ENCODE measurements around the gene CLIC4. TPM values are rescaled to one million over a fixed set of nuclear protein-coding genes. Genes with fewer than 3 reads are reported as not detected.
A peak's percentile ranks its signal among the peaks of the same experiment; 100 is the strongest.

CLIC4 gene
- polyA plus RNA-seq, 3 donors = 9.7 to 38.1 (median 24.6) TPM

DNA sequence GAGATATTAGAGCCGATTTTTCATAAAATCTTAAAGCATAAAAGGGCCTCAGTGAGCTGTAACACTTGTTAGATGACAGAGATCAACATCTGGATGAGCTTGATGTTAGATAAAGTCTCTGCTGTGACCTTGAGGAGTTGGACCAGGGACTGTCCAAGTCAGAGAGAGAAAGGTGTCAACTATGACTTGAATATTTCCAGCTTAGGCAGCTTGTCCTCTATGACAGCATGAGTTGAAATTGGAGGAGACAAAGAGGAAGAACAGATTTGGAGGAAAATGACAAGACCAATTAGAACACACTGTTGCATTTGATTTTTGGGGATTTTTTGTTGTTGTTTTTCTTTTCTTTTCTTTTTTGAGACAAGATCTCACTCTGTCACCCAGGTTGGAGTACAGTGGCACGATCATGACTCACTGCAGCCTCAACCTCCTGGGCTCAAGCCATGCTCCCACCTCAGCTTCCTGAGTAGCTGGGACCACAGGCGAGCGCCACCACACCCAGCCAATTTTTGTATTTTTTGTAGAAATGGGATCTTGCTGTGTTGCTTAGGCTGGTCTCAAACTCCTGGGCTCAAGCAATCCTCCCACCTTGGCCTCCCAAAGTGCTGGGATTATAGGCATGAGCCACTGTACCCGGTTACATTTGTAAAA, 35.3 kb upstream of the CLIC4 start:
- peaks cover 42 to 47% of the 10 kb centered on the region in 2 donors for H3K4me1 ChIP-seq (ENCODE audit: control insufficient read depth in 1 of 2, insufficient read depth in 2 of 2, low read length in 2 of 2)
- H3K9me3 ChIP-seq (replicated peaks in 1 of 2; ENCODE audit: control insufficient read depth in 1 of 2, insufficient read depth in 1 of 2, low read length in 2 of 2) = no peaks in the 10 kb centered on the region
- no peaks in the 10 kb centered on the region for H3K36me3 ChIP-seq (replicated peaks in 1 of 2; ENCODE audit: control insufficient read depth in 1 of 2, insufficient read depth in 2 of 2, low read length in 2 of 2)
- no peaks in the 10 kb centered on the region for H3K27me3 ChIP-seq (ENCODE audit: control insufficient read depth in 2 of 2, insufficient read depth in 2 of 2, low read length in 2 of 2)
- WGBS (ENCODE audit: insufficient coverage) = 58% methylated on average over 2 of the region's 5 CpGs
- no peak overlapping the region for H3K9ac ChIP-seq (ENCODE audit: insufficient read depth, low read length, poor library complexity, severe bottlenecking)
- peak overlapping the region; percentile 63 to 91 (median 84) for H3K27ac Mint-ChIP-seq
- no peaks in the 10 kb centered on the region for H3K27me3 Mint-ChIP-seq (ENCODE audit: low read depth in 3 of 3)
- no peak overlapping the region for H3K4me3 ChIP-seq (replicated peaks in 1 of 3; ENCODE audit: low read depth in 2 of 3, low read length in 3 of 3)
- H3K36me3 Mint-ChIP-seq = no peaks in the 10 kb centered on the region
- peak overlapping the region; percentile 33 to 71 for H3K27ac ChIP-seq (ENCODE audit: low read depth in 1 of 2, low read length in 2 of 2)
- H2AFZ ChIP-seq (ENCODE audit: insufficient read depth, low read depth, low read length, poor library complexity, severe bottlenecking) = no peak overlapping the region
- H3K4me1 Mint-ChIP-seq = peaks cover 46% of the 10 kb centered on the region
- TF ChIP-seq, protein P1, sequence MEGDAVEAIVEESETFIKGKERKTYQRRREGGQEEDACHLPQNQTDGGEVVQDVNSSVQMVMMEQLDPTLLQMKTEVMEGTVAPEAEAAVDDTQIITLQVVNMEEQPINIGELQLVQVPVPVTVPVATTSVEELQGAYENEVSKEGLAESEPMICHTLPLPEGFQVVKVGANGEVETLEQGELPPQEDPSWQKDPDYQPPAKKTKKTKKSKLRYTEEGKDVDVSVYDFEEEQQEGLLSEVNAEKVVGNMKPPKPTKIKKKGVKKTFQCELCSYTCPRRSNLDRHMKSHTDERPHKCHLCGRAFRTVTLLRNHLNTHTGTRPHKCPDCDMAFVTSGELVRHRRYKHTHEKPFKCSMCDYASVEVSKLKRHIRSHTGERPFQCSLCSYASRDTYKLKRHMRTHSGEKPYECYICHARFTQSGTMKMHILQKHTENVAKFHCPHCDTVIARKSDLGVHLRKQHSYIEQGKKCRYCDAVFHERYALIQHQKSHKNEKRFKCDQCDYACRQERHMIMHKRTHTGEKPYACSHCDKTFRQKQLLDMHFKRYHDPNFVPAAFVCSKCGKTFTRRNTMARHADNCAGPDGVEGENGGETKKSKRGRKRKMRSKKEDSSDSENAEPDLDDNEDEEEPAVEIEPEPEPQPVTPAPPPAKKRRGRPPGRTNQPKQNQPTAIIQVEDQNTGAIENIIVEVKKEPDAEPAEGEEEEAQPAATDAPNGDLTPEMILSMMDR (IDR thresholded peaks at IDR 0.05) = no peak
- H3K4me3 Mint-ChIP-seq = no peak overlapping the region
- intact Hi-C loops (cut with micrococcal nuclease) = loop anchor here (5.0 kb wide), 1 partner anchor 37 kb away; the partner anchor contains the start of gene CLIC4 (in 2 of the 2)
- H3K4me2 ChIP-seq (replicated peaks; ENCODE audit: extremely low read depth, low read length, poor library complexity, severe bottlenecking) = no peak overlapping the region
- no peaks in the 10 kb centered on the region for H3K9me3 Mint-ChIP-seq
- peak in 2 of 3 donors; percentile 36 to 49 for DNase-seq
- H3K79me2 ChIP-seq (ENCODE audit: insufficient read depth, low read length) = no peaks in the 10 kb centered on the region
- no peaks in the 10 kb centered on the region for H4K20me1 ChIP-seq (ENCODE audit: insufficient read depth, low read length)

DNA sequence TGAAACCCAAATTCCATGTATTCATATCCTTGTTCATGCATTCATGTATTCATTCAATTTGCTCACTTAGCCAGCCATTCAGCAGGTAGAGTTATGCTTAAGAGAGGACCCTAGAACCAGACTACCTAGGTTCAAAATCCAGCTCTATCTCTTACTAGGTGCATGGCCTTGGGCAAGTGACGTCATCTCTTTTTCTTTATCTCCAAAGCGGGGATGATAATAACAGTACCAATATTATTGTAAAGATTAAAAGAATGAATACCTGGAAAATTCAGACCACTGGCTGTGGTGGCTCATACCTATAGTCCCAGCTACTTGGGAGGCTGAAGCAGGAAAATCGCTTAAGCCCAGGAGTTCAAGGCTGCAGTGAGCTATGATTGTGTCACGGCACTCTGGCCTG, 33.9 kb upstream of the CLIC4 start:
- H3K4me3 ChIP-seq (replicated peaks in 1 of 3; ENCODE audit: low read depth in 2 of 3, low read length in 3 of 3) = no peak overlapping the region
- H2AFZ ChIP-seq (ENCODE audit: insufficient read depth, low read depth, low read length, poor library complexity, severe bottlenecking) = no peak overlapping the region
- Mint-ChIP-seq H3K4me3 (no peak overlapping the region), H3K9me3 (no peaks in the 10 kb centered on the region), H3K4me1 (peaks cover 36% of the 10 kb centered on the region), H3K27me3 (ENCODE audit: low read depth in 3 of 3) (peaks cover 0 to 1% (median 0%) of the 10 kb centered on the region in 3 donors), H3K27ac (peak overlapping the region in 1 of 7 donors; percentile 32), H3K36me3 (no peaks in the 10 kb centered on the region)
- H4K20me1 ChIP-seq (ENCODE audit: insufficient read depth, low read length) = no peaks in the 10 kb centered on the region
- TF ChIP-seq, protein P1 (IDR thresholded peaks at IDR 0.05) = no peak
- no peak for DNase-seq
- intact Hi-C loops (cut with micrococcal nuclease) = no loop called here
- H3K36me3 ChIP-seq (replicated peaks in 1 of 2; ENCODE audit: control insufficient read depth in 1 of 2, insufficient read depth in 2 of 2, low read length in 2 of 2) = no peaks in the 10 kb centered on the region
- no peak overlapping the region for H3K4me2 ChIP-seq (replicated peaks; ENCODE audit: extremely low read depth, low read length, poor library complexity, severe bottlenecking)
- no peaks in the 10 kb centered on the region for H3K9me3 ChIP-seq (replicated peaks in 1 of 2; ENCODE audit: control insufficient read depth in 1 of 2, insufficient read depth in 1 of 2, low read length in 2 of 2)
- no peak overlapping the region for H3K9ac ChIP-seq (ENCODE audit: insufficient read depth, low read length, poor library complexity, severe bottlenecking)
- no peak overlapping the region for H3K27ac ChIP-seq (ENCODE audit: low read depth in 1 of 2, low read length in 2 of 2)
- peaks cover 32 to 36% of the 10 kb centered on the region in 2 donors for H3K4me1 ChIP-seq (ENCODE audit: control insufficient read depth in 1 of 2, insufficient read depth in 2 of 2, low read length in 2 of 2)
- 100% methylated on average over 2 of the region's 4 CpGs for WGBS (ENCODE audit: insufficient coverage)
- no peaks in the 10 kb centered on the region for H3K79me2 ChIP-seq (ENCODE audit: insufficient read depth, low read length)
- H3K27me3 ChIP-seq (ENCODE audit: control insufficient read depth in 2 of 2, insufficient read depth in 2 of 2, low read length in 2 of 2) = no peaks in the 10 kb centered on the region
